ENCODE results near the gene MAP4K2. TPM values are rescaled to one million over a fixed set of nuclear protein-coding genes. Genes with fewer than 3 reads are reported as not detected.
A peak's percentile ranks its signal among the peaks of the same experiment; 100 is the strongest.

MAP4K2 gene
- 8.6 and 20.2 TPM in 2 replicates for total RNA-seq (ENCODE audit: low replicate concordance)
- long read RNA-seq = 0 reads

- H3K4me1 Mint-ChIP-seq (ENCODE audit: unreplicated experiment) = peaks cover 8% of the 10 kb centered on the region
- H3K27ac Mint-ChIP-seq = peak within 1 kb of the TSS; percentile 88
- no peaks in the 10 kb centered on the region for H3K9me3 Mint-ChIP-seq
- peak within 1 kb of the TSS; percentile 86 for H3K4me3 Mint-ChIP-seq
- no peaks in the 10 kb centered on the region for H3K36me3 Mint-ChIP-seq
- no peaks in the 10 kb centered on the region for H3K27me3 Mint-ChIP-seq
- DNase-seq (ENCODE audit: extremely low spot score, unreplicated experiment) = peak; percentile 89
- TF ChIP-seq CTCF (conservative IDR thresholded peaks at IDR 0.05) = peak; percentile 45
These were observed at the start of gene MAP4K2 for GRCh38 chr11:64803158-64803845. MAP4K2 (minus strand) TSS chr11:64803214; CDS start chr11:64803149, 65 bp downstream.

- no peak for DNase-seq (ENCODE audit: extremely low spot score, unreplicated experiment)
- Mint-ChIP-seq H3K27ac (peak overlapping the region; percentile 69), H3K4me1 (ENCODE audit: unreplicated experiment) (peaks cover 5% of the 10 kb centered on the region), H3K4me3 (peak overlapping the region; percentile 28), H3K27me3 (no peaks in the 10 kb centered on the region), H3K36me3 (no peaks in the 10 kb centered on the region), H3K9me3 (no peaks in the 10 kb centered on the region)
- no peak for TF ChIP-seq CTCF (conservative IDR thresholded peaks at IDR 0.05)
These were observed 48.9 kb upstream of the MAP4K2 start for GRCh38 chr11:64851831-64852351.

- H3K4me1 Mint-ChIP-seq (ENCODE audit: unreplicated experiment) = peaks cover 5% of the 10 kb centered on the region
- no peak overlapping the region for H3K4me3 Mint-ChIP-seq
- no peak for DNase-seq (ENCODE audit: extremely low spot score, unreplicated experiment)
- H3K27ac Mint-ChIP-seq = no peak overlapping the region
- no peaks in the 10 kb centered on the region for H3K9me3 Mint-ChIP-seq
- H3K36me3 Mint-ChIP-seq = no peaks in the 10 kb centered on the region
- TF ChIP-seq CTCF (conservative IDR thresholded peaks at IDR 0.05) = peak; percentile 30
- H3K27me3 Mint-ChIP-seq = no peaks in the 10 kb centered on the region
These were observed 48.1 kb upstream of the MAP4K2 start for GRCh38 chr11:64850979-64851567.

- no peak for TF ChIP-seq CTCF (conservative IDR thresholded peaks at IDR 0.05)
- Mint-ChIP-seq H3K9me3 (no peaks in the 10 kb centered on the region), H3K27me3 (peaks cover 3% of the 10 kb centered on the region), H3K36me3 (no peaks in the 10 kb centered on the region), H3K4me1 (ENCODE audit: unreplicated experiment) (peaks cover 8% of the 10 kb centered on the region), H3K27ac (peak overlapping the region; percentile 59), H3K4me3 (no peak overlapping the region)
- no peak for DNase-seq (ENCODE audit: extremely low spot score, unreplicated experiment)
These were observed 46.8 kb upstream of the MAP4K2 start for GRCh38 chr11:64849598-64850356.

GRCh38 chr11:64848826-64849597 lies 46.0 kb upstream of the MAP4K2 start:
- H3K4me3 Mint-ChIP-seq = no peak overlapping the region
- DNase-seq (ENCODE audit: extremely low spot score, unreplicated experiment) = no peak

More at GRCh38 chr11:64848826-64849597, 46.0 kb upstream of the MAP4K2 start:
- Mint-ChIP-seq H3K27ac (peak overlapping the region; percentile 23), H3K4me1 (ENCODE audit: unreplicated experiment) (peaks cover 8% of the 10 kb centered on the region), H3K9me3 (no peaks in the 10 kb centered on the region), H3K36me3 (no peaks in the 10 kb centered on the region), H3K27me3 (peaks cover 5% of the 10 kb centered on the region)
- TF ChIP-seq CTCF (conservative IDR thresholded peaks at IDR 0.05) = no peak

Data from type B pancreatic cell (in vitro differentiated cells).